ENCODE data around the gene THEM4. TPM values are rescaled to one million over a fixed set of nuclear protein-coding genes. Genes with fewer than 3 reads are reported as not detected.

Gene THEM4
- total and polyA plus RNA-seq, 7 experiments from 2014 or later: 37.6 to 143 (median 113) TPM

- Histone ChIP-seq H3K4me1 (ENCODE audit: control insufficient read depth in 2 of 2, insufficient read depth in 2 of 2, low read length in 2 of 2) (peaks cover 9 to 24% of the 10 kb centered on the region in 2 donors), H3K27ac (ENCODE audit: low read depth, low read length) (no peak overlapping the region), H3K9me3 (ENCODE audit: control insufficient read depth in 2 of 3, low read length in 3 of 3) (no peaks in the 10 kb centered on the region), H3K27me3 (ENCODE audit: control insufficient read depth in 2 of 2, insufficient read depth in 2 of 2, low read length in 2 of 2) (no peaks in the 10 kb centered on the region), H3K4me3 (ENCODE audit: low read length) (no peak overlapping the region), H3K36me3 (ENCODE audit: control insufficient read depth in 2 of 3, insufficient read depth in 3 of 3, low read length in 3 of 3) (no peaks in the 10 kb centered on the region)
- peak; percentile 36 for ATAC-seq
- Mint-ChIP-seq H3K4me1 (peaks cover 11 to 38% (median 15%) of the 10 kb centered on the region in 7 donors), H3K27ac (peak overlapping the region in 2 of 9 donors; percentile 42 to 91), H3K36me3 (peaks cover 0 to 2% (median 0%) of the 10 kb centered on the region in 5 donors), H3K9me3 (no peaks in the 10 kb centered on the region), H3K27me3 (no peaks in the 10 kb centered on the region), H3K4me3 (no peak overlapping the region)
- ChIA-PET CTCF (interaction anchor here (0.8 to 1.7 kb wide), 3 partner anchors 9 to 57 kb away, joined by 3 to 5 read pairs (median 4); no protein-coding TSS in a partner anchor), POLR2A (no interaction called here)
- intact Hi-C loops (cut with micrococcal nuclease): no loop called here
- no peak for DNase-seq
Observed at GRCh38 chr1:151944126-151944856, 35.0 kb upstream of the THEM4 start.

DNA sequence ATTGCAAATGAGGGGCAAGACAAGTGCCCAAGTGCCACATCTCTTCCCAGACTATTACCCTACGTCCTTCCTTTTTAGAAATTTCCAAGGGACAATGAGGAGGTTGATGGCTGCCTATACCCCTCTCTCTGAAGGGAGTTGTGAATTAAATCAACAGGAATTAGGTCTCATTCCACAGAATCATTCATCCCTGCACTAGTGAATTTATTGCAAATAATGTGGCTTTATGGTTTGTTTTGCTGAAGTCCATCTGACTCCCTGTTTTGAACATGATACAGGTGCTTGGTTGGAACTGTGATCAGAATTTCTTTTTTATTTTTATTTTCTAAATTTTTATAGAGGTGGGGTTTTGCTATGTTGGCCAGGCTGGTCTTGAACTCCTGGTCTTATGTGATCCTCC is 34.3 kb upstream of the THEM4 start:
- H3K4me1 ChIP-seq (ENCODE audit: control insufficient read depth in 2 of 2, insufficient read depth in 2 of 2, low read length in 2 of 2): peaks cover 9 to 24% of the 10 kb centered on the region in 2 donors
- no peak overlapping the region for H3K4me3 ChIP-seq (ENCODE audit: low read length)
- POLR2A ChIA-PET: no interaction called here
- CTCF ChIA-PET: no interaction called here
- H3K27me3 ChIP-seq (ENCODE audit: control insufficient read depth in 2 of 2, insufficient read depth in 2 of 2, low read length in 2 of 2): no peaks in the 10 kb centered on the region
- intact Hi-C loops (cut with micrococcal nuclease): no loop called here
- Mint-ChIP-seq H3K4me3 (no peak overlapping the region), H3K27me3 (no peaks in the 10 kb centered on the region), H3K27ac (no peak overlapping the region), H3K9me3 (no peaks in the 10 kb centered on the region), H3K4me1 (peaks cover 11 to 38% (median 15%) of the 10 kb centered on the region in 7 donors), H3K36me3 (peaks cover 0 to 2% (median 0%) of the 10 kb centered on the region in 5 donors)
- DNase-seq: no peak
- ATAC-seq: no peak
- H3K9me3 ChIP-seq (ENCODE audit: control insufficient read depth in 2 of 3, low read length in 3 of 3): no peaks in the 10 kb centered on the region
- no peaks in the 10 kb centered on the region for H3K36me3 ChIP-seq (ENCODE audit: control insufficient read depth in 2 of 3, insufficient read depth in 3 of 3, low read length in 3 of 3)
- no peak overlapping the region for H3K27ac ChIP-seq (ENCODE audit: low read depth, low read length)

DNA sequence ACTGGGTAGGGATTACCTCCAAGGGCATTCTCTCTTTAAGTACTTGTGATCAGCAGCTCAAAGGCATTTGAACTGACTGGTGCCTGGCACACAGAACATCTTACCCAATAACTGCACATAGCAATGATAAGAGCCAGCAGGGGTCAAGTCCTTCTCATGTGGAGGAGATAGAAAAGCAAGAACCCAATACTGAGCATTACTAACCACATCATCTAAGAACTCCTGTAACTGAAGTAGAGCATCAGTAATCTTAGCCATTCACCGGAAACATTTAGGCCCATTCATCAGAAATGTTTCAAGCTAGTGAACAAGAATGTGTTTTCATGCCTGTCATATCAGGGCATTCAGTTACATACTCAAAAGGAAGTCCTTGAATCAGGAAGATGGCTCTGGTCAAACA is 33.6 kb upstream of the THEM4 start:
- ATAC-seq (no peak), DNase-seq (no peak)
- ChIA-PET CTCF (no interaction called here), POLR2A (no interaction called here)
- H3K36me3 Mint-ChIP-seq: peaks cover 0 to 2% (median 0%) of the 10 kb centered on the region in 5 donors
- intact Hi-C loops (cut with micrococcal nuclease): no loop called here
- peaks cover 11 to 38% (median 15%) of the 10 kb centered on the region in 7 donors for H3K4me1 Mint-ChIP-seq
- no peaks in the 10 kb centered on the region for H3K27me3 Mint-ChIP-seq
- Histone ChIP-seq H3K4me1 (ENCODE audit: control insufficient read depth in 2 of 2, insufficient read depth in 2 of 2, low read length in 2 of 2) (peaks cover 9 to 24% of the 10 kb centered on the region in 2 donors), H3K27me3 (ENCODE audit: control insufficient read depth in 2 of 2, insufficient read depth in 2 of 2, low read length in 2 of 2) (no peaks in the 10 kb centered on the region), H3K4me3 (ENCODE audit: low read length) (no peak overlapping the region), H3K9me3 (ENCODE audit: control insufficient read depth in 2 of 3, low read length in 3 of 3) (no peaks in the 10 kb centered on the region), H3K36me3 (ENCODE audit: control insufficient read depth in 2 of 3, insufficient read depth in 3 of 3, low read length in 3 of 3) (no peaks in the 10 kb centered on the region), H3K27ac (ENCODE audit: low read depth, low read length) (no peak overlapping the region)
- H3K27ac Mint-ChIP-seq: no peak overlapping the region
- H3K4me3 Mint-ChIP-seq: no peak overlapping the region
- H3K9me3 Mint-ChIP-seq: no peaks in the 10 kb centered on the region

DNA sequence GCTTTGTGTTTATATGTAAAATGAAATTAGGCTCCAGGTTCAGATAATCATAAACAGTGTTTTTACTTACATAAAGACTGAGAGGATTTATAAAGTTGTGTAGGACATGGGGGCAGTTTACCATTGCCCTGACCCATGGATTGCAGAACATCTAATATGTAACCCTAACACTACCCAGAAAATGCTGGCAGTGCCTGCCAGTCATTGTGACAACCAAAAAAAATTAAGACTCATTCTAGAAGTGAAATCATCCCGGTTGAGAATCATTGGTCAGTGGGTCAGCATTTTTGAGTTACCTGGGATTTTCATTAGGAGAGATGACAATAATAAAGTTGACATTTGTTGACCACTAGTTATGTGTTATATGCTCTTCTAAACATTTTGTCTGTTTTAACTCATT is 31.2 kb upstream of the THEM4 start:
- ChIA-PET CTCF (interaction anchor here (0.6 kb wide), 1 partner anchor 291 kb away, joined by 4 read pairs; no protein-coding TSS in a partner anchor), POLR2A (interaction anchor here (0.6 kb wide), 2 partner anchors 42 to 43 kb away, joined by 3 read pairs; no protein-coding TSS in a partner anchor)
- Mint-ChIP-seq H3K4me3 (no peak overlapping the region), H3K27ac (no peak overlapping the region), H3K36me3 (no peaks in the 10 kb centered on the region), H3K27me3 (peaks cover 0 to 10% (median 0%) of the 10 kb centered on the region in 5 donors), H3K9me3 (no peaks in the 10 kb centered on the region), H3K4me1 (peaks cover 3 to 23% (median 6%) of the 10 kb centered on the region in 7 donors)
- no peak overlapping the region for H3K27ac ChIP-seq (ENCODE audit: low read depth, low read length)
- H3K36me3 ChIP-seq (ENCODE audit: control insufficient read depth in 2 of 3, insufficient read depth in 3 of 3, low read length in 3 of 3): no peaks in the 10 kb centered on the region
- no peak overlapping the region for H3K4me3 ChIP-seq (ENCODE audit: low read length)
- H3K4me1 ChIP-seq (ENCODE audit: control insufficient read depth in 2 of 2, insufficient read depth in 2 of 2, low read length in 2 of 2): peaks cover 4 to 11% of the 10 kb centered on the region in 2 donors
- ATAC-seq: no peak
- no peaks in the 10 kb centered on the region for H3K9me3 ChIP-seq (ENCODE audit: control insufficient read depth in 2 of 3, low read length in 3 of 3)
- no peak for DNase-seq
- H3K27me3 ChIP-seq (ENCODE audit: control insufficient read depth in 2 of 2, insufficient read depth in 2 of 2, low read length in 2 of 2): no peaks in the 10 kb centered on the region
- intact Hi-C loops (cut with micrococcal nuclease): no loop called here

DNA sequence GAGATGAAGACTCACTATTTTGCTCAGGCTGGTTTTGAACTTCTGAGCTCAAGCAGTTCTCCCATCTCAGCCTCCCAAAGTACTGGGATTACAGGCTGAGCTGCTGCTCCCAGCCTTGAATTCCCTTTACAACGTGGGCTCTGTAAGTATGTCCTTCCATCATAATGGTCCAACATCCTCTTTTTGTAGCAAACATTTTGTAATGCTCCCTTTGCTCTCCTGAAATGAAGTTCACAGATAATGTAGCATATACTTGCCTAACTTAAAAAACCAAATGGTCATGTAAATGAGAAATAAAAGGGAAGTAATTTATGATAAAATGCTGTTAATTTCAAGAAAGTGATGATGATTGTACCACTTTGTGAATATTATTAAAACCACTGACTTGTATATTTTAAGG is 30.5 kb upstream of the THEM4 start:
- Mint-ChIP-seq H3K27ac (no peak overlapping the region), H3K27me3 (peaks cover 0 to 17% (median 0%) of the 10 kb centered on the region in 5 donors), H3K36me3 (no peaks in the 10 kb centered on the region), H3K9me3 (no peaks in the 10 kb centered on the region), H3K4me3 (no peak overlapping the region), H3K4me1 (peaks cover 0 to 15% (median 0%) of the 10 kb centered on the region in 7 donors)
- H3K9me3 ChIP-seq (ENCODE audit: control insufficient read depth in 2 of 3, low read length in 3 of 3): no peaks in the 10 kb centered on the region
- no peak for DNase-seq
- no peak overlapping the region for H3K4me3 ChIP-seq (ENCODE audit: low read length)
- H3K36me3 ChIP-seq (ENCODE audit: control insufficient read depth in 2 of 3, insufficient read depth in 3 of 3, low read length in 3 of 3): no peaks in the 10 kb centered on the region
- intact Hi-C loops (cut with micrococcal nuclease): loop anchor here in 1 of 2 donors (10.0 kb wide), 1 partner anchor 245 kb away; no protein-coding TSS in a partner anchor
- H3K27me3 ChIP-seq (ENCODE audit: control insufficient read depth in 2 of 2, insufficient read depth in 2 of 2, low read length in 2 of 2): no peaks in the 10 kb centered on the region
- ATAC-seq: no peak
- H3K27ac ChIP-seq (ENCODE audit: low read depth, low read length): no peak overlapping the region
- CTCF ChIA-PET: interaction anchor here (0.6 to 1.0 kb wide), 2 partner anchors 28 to 59 kb away, joined by 3 read pairs; no protein-coding TSS in a partner anchor
- POLR2A ChIA-PET: no interaction called here
- H3K4me1 ChIP-seq (ENCODE audit: control insufficient read depth in 2 of 2, insufficient read depth in 2 of 2, low read length in 2 of 2): peaks cover 0 to 3% of the 10 kb centered on the region in 2 donors

DNA sequence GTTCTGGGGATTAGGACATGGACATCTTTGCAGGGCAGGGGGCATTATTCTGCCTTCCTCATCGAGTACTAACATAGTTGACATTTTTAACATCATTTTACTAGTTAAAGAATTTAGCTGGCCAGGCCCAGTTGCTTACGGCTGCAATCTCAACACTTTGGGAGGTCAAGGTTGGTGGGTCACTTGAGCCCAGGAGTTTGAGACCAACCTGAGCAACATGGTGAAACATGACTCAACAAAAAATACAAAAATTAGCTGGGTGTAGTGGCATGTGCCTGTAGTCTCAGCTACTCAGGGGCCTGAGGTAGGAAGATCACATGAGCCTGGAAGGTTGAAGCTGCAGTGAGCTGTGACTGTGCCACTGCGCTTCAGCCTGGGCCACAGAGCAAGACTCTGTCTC is 29.8 kb upstream of the THEM4 start:
- H3K36me3 ChIP-seq (ENCODE audit: control insufficient read depth in 2 of 3, insufficient read depth in 3 of 3, low read length in 3 of 3): no peaks in the 10 kb centered on the region
- Mint-ChIP-seq H3K27ac (peak overlapping the region in 2 of 9 donors; percentile 7 to 12), H3K4me3 (no peak overlapping the region), H3K9me3 (no peaks in the 10 kb centered on the region), H3K27me3 (peaks cover 0 to 19% (median 0%) of the 10 kb centered on the region in 5 donors), H3K4me1 (peaks cover 0 to 11% (median 1%) of the 10 kb centered on the region in 7 donors), H3K36me3 (no peaks in the 10 kb centered on the region)
- no peak overlapping the region for H3K4me3 ChIP-seq (ENCODE audit: low read length)
- POLR2A ChIA-PET: no interaction called here
- intact Hi-C loops (cut with micrococcal nuclease): loop anchor here in 1 of 2 donors (10.0 kb wide), 1 partner anchor 246 kb away; no protein-coding TSS in a partner anchor
- CTCF ChIA-PET: interaction anchor here (0.6 to 1.0 kb wide), 3 partner anchors 28 to 76 kb away, joined by 3 read pairs; no protein-coding TSS in a partner anchor
- no peak for ATAC-seq
- H3K27ac ChIP-seq (ENCODE audit: low read depth, low read length): no peak overlapping the region
- H3K9me3 ChIP-seq (ENCODE audit: control insufficient read depth in 2 of 3, low read length in 3 of 3): no peaks in the 10 kb centered on the region
- no peak for DNase-seq
- no peaks in the 10 kb centered on the region for H3K27me3 ChIP-seq (ENCODE audit: control insufficient read depth in 2 of 2, insufficient read depth in 2 of 2, low read length in 2 of 2)
- no peaks in the 10 kb centered on the region for H3K4me1 ChIP-seq (ENCODE audit: control insufficient read depth in 2 of 2, insufficient read depth in 2 of 2, low read length in 2 of 2)

Measured in naive thymus-derived CD4-positive, alpha-beta T cell (primary cell).